ENCODE data around the gene TMEM37.

DNA sequence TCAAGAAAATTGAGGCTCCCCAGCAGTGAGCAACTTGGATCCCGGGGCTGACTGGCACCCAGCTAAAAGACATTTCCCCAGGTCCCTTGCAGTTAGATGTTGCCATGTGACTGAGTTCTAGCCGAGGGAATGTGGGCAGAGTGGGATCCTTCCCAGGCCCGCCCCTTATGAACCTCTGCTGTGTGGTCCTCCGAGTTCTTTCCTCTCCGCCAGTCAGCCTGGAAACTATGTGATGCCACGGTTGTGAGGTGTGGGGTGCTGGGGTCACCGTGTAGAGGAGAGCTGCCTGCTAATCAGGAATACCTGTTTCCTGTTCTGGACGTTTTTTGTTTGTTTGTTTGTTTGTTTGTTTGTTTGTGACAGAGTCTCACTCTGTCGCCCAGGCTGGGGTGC lies 45.5 kb downstream of the TMEM37 start:
- TF ChIP-seq, protein P1, sequence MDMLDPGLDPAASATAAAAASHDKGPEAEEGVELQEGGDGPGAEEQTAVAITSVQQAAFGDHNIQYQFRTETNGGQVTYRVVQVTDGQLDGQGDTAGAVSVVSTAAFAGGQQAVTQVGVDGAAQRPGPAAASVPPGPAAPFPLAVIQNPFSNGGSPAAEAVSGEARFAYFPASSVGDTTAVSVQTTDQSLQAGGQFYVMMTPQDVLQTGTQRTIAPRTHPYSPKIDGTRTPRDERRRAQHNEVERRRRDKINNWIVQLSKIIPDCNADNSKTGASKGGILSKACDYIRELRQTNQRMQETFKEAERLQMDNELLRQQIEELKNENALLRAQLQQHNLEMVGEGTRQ (IDR thresholded peaks at IDR 0.05; ENCODE audit: borderline replicate concordance, low read depth, low read length): no peak
- TF ChIP-seq, protein P2, sequence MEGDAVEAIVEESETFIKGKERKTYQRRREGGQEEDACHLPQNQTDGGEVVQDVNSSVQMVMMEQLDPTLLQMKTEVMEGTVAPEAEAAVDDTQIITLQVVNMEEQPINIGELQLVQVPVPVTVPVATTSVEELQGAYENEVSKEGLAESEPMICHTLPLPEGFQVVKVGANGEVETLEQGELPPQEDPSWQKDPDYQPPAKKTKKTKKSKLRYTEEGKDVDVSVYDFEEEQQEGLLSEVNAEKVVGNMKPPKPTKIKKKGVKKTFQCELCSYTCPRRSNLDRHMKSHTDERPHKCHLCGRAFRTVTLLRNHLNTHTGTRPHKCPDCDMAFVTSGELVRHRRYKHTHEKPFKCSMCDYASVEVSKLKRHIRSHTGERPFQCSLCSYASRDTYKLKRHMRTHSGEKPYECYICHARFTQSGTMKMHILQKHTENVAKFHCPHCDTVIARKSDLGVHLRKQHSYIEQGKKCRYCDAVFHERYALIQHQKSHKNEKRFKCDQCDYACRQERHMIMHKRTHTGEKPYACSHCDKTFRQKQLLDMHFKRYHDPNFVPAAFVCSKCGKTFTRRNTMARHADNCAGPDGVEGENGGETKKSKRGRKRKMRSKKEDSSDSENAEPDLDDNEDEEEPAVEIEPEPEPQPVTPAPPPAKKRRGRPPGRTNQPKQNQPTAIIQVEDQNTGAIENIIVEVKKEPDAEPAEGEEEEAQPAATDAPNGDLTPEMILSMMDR (IDR thresholded peaks at IDR 0.05): no peak
- TF ChIP-seq MXI1 (IDR thresholded peaks at IDR 0.05; ENCODE audit: low read depth, low read length) (no peak), JUND (IDR thresholded peaks at IDR 0.05) (no peak), POLR2AphosphoS5 (IDR thresholded peaks at IDR 0.05; ENCODE audit: low read depth, low read length) (no peak), NFIC (IDR thresholded peaks at IDR 0.05; ENCODE audit: borderline replicate concordance) (no peak), FOXM1 (IDR thresholded peaks at IDR 0.05; ENCODE audit: low read depth) (no peak), CHD2 (IDR thresholded peaks at IDR 0.05; ENCODE audit: low read length, partially characterized antibody) (no peak), TCF12 (IDR thresholded peaks at IDR 0.05) (no peak), RAD21 (IDR thresholded peaks at IDR 0.05; ENCODE audit: low read length) (no peak), TAF1 (IDR thresholded peaks at IDR 0.05; ENCODE audit: borderline replicate concordance, low read depth, low read length) (no peak)
- TF ChIP-seq, protein P3, sequence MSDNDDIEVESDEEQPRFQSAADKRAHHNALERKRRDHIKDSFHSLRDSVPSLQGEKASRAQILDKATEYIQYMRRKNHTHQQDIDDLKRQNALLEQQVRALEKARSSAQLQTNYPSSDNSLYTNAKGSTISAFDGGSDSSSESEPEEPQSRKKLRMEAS (IDR thresholded peaks at IDR 0.05; ENCODE audit: low read depth): no peak
- TF ChIP-seq, protein P4, sequence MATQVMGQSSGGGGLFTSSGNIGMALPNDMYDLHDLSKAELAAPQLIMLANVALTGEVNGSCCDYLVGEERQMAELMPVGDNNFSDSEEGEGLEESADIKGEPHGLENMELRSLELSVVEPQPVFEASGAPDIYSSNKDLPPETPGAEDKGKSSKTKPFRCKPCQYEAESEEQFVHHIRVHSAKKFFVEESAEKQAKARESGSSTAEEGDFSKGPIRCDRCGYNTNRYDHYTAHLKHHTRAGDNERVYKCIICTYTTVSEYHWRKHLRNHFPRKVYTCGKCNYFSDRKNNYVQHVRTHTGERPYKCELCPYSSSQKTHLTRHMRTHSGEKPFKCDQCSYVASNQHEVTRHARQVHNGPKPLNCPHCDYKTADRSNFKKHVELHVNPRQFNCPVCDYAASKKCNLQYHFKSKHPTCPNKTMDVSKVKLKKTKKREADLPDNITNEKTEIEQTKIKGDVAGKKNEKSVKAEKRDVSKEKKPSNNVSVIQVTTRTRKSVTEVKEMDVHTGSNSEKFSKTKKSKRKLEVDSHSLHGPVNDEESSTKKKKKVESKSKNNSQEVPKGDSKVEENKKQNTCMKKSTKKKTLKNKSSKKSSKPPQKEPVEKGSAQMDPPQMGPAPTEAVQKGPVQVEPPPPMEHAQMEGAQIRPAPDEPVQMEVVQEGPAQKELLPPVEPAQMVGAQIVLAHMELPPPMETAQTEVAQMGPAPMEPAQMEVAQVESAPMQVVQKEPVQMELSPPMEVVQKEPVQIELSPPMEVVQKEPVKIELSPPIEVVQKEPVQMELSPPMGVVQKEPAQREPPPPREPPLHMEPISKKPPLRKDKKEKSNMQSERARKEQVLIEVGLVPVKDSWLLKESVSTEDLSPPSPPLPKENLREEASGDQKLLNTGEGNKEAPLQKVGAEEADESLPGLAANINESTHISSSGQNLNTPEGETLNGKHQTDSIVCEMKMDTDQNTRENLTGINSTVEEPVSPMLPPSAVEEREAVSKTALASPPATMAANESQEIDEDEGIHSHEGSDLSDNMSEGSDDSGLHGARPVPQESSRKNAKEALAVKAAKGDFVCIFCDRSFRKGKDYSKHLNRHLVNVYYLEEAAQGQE (IDR thresholded peaks at IDR 0.05; ENCODE audit: low read depth, low read length): no peak

Data from SK-N-SH (cell line).